Erythroblast (primary cell): ENCODE measurements around the gene GPC5.

Experiments
- GATA1 ChIP-seq: IDR thresholded peaks from 2 replicates; pipeline ENCODE4 v1.6.1; 2011; ENCODE audit warnings: low read depth, mild to moderate bottlenecking, control low read depth, low read length, moderate library complexity
- POLR2A ChIP-seq: IDR thresholded peaks from 2 replicates; pipeline ENCODE4 v1.6.1; 2011; ENCODE audit warnings: mild to moderate bottlenecking, low read length

DNA sequence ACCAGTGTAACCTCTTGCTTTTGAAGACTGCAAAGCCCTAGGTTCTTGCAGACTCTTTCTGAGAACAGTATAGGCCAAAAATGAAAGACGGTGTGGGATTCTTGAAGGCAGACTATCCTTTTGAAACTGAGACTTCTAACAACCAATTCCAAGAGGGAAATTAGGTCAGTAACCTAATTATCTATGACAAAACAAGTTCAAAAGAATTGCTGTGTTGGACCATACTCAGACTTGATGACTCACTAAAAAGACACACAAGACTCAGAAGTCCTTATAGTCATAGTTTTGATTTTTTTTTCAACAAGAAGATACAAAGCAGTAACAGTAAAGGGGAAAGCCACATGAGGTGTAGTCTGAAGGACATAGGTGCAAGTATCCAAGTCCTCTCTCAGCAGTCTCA lies 1204.1 kb downstream of the GPC5 start:
- TF ChIP-seq POLR2A (no peak), GATA1 (no peak)
